KMS-11 (cell line): ENCODE results near the gene TSEN15.

ENCODE experiments used
- H2AFZ ChIP-seq: fragments of 200-600 bp; sonication (generic); 2 replicates; pipeline ENCODE4 v1.6.1; 2016; ENCODE audit warnings: antibody characterized with exemption, mixed run types, low read depth
- H3K27ac ChIP-seq: fragments of 200-600 bp; sonication (generic); 2 replicates; pipeline ENCODE4 v1.6.1; 2016; ENCODE audit warnings: mild to moderate bottlenecking, mixed run types
- H3K27me3 ChIP-seq: fragments of 200-600 bp; sonication (generic); 2 replicates; pipeline ENCODE4 v1.6.1; 2017; ENCODE audit warnings: mild to moderate bottlenecking, low read depth, mixed run types, moderate library complexity; ENCODE audit not compliant: insufficient read depth
- H3K36me3 ChIP-seq: fragments of 200-600 bp; sonication (generic); 2 replicates; pipeline ENCODE4 v1.6.1; 2017; ENCODE audit warnings: mild to moderate bottlenecking, mixed run types; ENCODE audit not compliant: insufficient read depth
- H3K4me1 ChIP-seq: fragments of 200-600 bp; sonication (generic); 2 replicates; pipeline ENCODE4 v1.6.1; 2016; ENCODE audit warnings: mild to moderate bottlenecking, low read depth, mixed run types; ENCODE audit not compliant: poor library complexity, severe bottlenecking
- H3K4me2 ChIP-seq: fragments of 200-600 bp; sonication (generic); 2 replicates; pipeline ENCODE4 v1.7.0; 2016; ENCODE audit warnings: mild to moderate bottlenecking, mixed run types
- H3K4me3 ChIP-seq: fragments of 200-600 bp; sonication (generic); IDR thresholded peaks from 2 replicates; pipeline ENCODE4 v1.6.1; 2017; ENCODE audit warnings: low read depth, low read length, mixed read lengths; ENCODE audit not compliant: insufficient read depth
- H3K79me2 ChIP-seq: fragments of 200-600 bp; sonication (generic); 2 replicates; pipeline ENCODE4 v1.6.1; 2016; ENCODE audit warnings: low read depth, mixed run types; ENCODE audit not compliant: insufficient read depth
- H3K9ac ChIP-seq: fragments of 200-600 bp; sonication (generic); 2 replicates; pipeline ENCODE4 v1.6.1; 2016; ENCODE audit warnings: mild to moderate bottlenecking, mixed run types
- H4K20me1 ChIP-seq: fragments of 200-600 bp; sonication (generic); 2 replicates; pipeline ENCODE4 v1.6.1; 2016; ENCODE audit warnings: mild to moderate bottlenecking, mixed run types; ENCODE audit not compliant: insufficient read depth
- TF ChIP-seq, protein P1 (sequence below): fragments of 200-600 bp; sonication (generic); conservative IDR thresholded peaks from 2 replicates; pipeline ENCODE4 v1.6.1; 2017; ENCODE audit warnings: low read depth, mild to moderate bottlenecking, antibody characterized with exemption, low read length, moderate library complexity, mixed read lengths

The TSEN15 gene

DNA sequence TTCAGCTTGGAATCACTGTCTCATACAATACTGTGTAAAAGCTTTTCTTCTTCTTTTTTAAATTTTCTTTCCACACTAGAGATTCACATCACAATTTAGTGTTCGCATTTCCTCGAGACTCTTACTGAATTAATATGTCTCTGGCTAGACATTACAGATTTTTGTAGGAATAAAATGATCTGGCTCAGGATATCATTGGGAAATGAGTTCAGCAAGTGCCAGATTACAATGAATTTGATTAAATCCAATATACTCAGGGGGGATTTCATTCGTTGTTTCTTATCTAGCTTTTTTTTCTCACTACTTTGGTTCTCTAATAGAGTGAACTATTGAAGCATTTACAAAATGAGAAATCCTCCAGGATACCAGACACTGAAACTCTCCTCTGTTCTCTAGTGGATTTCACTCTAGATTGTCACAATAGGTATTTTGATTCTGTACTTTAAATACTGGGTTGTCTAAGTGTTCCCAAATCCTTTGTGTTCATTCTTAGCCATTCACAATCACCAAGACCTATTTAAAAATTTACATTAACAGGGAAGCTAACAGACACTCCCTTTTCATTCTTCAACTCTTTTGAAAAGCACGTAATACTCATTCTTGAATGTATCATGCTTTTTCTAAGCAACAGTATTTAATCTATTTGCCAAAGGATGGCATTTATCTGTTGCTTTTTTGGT is 2.8 kb upstream of the TSEN15 start:
- Histone ChIP-seq H4K20me1 (no peaks in the 10 kb centered on the region), H3K36me3 (no peaks in the 10 kb centered on the region), H3K4me1 (peaks cover 30% of the 10 kb centered on the region), H3K4me2 (no peak overlapping the region), H3K27me3 (no peaks in the 10 kb centered on the region), H3K9ac (no peak overlapping the region), H3K4me3 (no peak overlapping the region), H2AFZ (no peak overlapping the region), H3K79me2 (peaks cover 19% of the 10 kb centered on the region), H3K27ac (no peak overlapping the region)
- TF ChIP-seq, protein P1, sequence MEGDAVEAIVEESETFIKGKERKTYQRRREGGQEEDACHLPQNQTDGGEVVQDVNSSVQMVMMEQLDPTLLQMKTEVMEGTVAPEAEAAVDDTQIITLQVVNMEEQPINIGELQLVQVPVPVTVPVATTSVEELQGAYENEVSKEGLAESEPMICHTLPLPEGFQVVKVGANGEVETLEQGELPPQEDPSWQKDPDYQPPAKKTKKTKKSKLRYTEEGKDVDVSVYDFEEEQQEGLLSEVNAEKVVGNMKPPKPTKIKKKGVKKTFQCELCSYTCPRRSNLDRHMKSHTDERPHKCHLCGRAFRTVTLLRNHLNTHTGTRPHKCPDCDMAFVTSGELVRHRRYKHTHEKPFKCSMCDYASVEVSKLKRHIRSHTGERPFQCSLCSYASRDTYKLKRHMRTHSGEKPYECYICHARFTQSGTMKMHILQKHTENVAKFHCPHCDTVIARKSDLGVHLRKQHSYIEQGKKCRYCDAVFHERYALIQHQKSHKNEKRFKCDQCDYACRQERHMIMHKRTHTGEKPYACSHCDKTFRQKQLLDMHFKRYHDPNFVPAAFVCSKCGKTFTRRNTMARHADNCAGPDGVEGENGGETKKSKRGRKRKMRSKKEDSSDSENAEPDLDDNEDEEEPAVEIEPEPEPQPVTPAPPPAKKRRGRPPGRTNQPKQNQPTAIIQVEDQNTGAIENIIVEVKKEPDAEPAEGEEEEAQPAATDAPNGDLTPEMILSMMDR, result no peak

DNA sequence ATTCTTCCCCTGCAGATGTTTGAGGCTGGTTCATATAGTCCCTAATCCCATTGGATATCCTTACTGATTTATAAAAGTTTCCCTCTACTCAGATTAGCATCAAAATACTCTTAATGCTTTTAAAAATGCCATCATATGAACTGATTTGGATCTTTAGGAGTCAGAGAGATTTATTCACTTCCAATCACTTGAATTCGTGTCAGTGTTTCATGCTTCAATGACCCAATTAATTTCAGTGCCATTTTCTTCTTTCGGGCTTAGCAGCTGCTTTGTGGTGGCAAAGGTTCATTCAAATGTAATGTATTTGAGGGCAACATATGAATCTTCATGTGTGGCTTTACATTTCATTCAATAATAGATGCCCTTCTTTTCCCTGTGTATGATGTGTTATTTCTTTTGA is 2.2 kb upstream of the TSEN15 start:
- no peak overlapping the region for H3K4me2 ChIP-seq
- no peaks in the 10 kb centered on the region for H4K20me1 ChIP-seq
- TF ChIP-seq, protein P1, result no peak
- H3K4me3 ChIP-seq, result no peak overlapping the region
- H3K9ac ChIP-seq, result no peak overlapping the region
- peaks cover 24% of the 10 kb centered on the region for H3K79me2 ChIP-seq
- peaks cover 36% of the 10 kb centered on the region for H3K4me1 ChIP-seq
- no peaks in the 10 kb centered on the region for H3K27me3 ChIP-seq
- H3K27ac ChIP-seq, result no peak overlapping the region
- H2AFZ ChIP-seq, result no peak overlapping the region
- H3K36me3 ChIP-seq, result no peaks in the 10 kb centered on the region

DNA sequence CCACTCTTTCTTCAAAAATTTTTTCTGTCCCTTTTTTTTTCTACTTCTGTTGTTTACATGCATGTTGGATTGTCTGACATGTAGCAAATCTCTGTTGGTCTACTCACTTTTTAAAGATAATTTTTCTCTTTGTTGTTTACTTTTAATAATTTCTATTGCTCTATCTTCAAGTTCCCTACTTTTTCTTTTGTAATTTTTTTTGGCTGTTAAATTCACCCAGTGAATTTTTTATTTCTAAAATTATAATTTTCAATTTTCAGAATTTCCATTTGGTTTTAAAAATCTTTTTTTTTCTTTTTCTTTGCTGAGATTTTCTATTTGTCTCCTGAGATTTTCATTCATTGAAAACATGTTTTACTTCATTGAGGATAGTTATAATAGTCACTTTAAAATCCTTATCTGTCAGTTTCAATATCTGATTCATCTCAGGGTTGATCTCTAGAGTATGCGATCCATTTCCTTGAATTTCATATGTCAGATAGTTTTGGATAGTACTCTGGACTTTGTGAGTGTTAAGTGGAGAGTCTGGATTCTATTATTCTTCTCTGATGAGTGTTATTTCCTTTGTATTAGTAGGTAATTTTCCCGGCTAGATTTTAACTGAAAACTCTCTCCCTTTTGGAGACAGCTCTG is 1.6 kb upstream of the TSEN15 start:
- no peaks in the 10 kb centered on the region; the same call in 1 of the 2 replicates for H3K36me3 ChIP-seq
- TF ChIP-seq, protein P1, result no peak
- H3K4me1 ChIP-seq, result peaks cover 38% of the 10 kb centered on the region
- H3K9ac ChIP-seq, result peak overlapping the region; percentile 84; the same call in 1 of the 2 replicates
- H2AFZ ChIP-seq, result peak overlapping the region; percentile 90; the same call in 1 of the 2 replicates
- no peaks in the 10 kb centered on the region for H4K20me1 ChIP-seq
- peak overlapping the region; percentile 90; the same call in 1 of the 2 replicates for H3K4me2 ChIP-seq
- no peak overlapping the region for H3K4me3 ChIP-seq
- peaks cover 31% of the 10 kb centered on the region for H3K79me2 ChIP-seq
- peak overlapping the region; percentile 92 for H3K27ac ChIP-seq
- H3K27me3 ChIP-seq, result no peaks in the 10 kb centered on the region

DNA sequence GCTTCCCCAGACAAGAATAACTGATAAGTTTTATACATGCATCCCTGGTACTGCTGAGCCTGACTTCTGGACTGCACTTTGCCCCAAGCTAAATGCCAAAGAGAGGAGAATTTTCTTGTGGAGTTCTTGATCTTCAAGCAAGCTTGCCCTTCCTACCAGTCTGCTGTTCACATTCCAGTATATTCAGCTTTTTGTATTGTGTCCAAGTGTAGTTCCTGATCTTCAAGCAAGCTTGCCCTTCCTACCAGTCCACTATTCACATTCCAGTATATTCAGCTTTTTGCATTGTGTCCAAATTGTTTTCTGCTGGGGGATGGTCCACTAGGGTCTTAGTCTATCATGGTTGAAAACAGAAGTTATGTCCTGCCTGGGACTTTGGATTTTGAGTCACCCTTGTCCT is 894 bp upstream of the TSEN15 start:
- peaks cover 37% of the 10 kb centered on the region for H3K79me2 ChIP-seq
- H4K20me1 ChIP-seq, result no peaks in the 10 kb centered on the region
- no peaks in the 10 kb centered on the region for H3K27me3 ChIP-seq
- no peaks in the 10 kb centered on the region; the same call in 1 of the 2 replicates for H3K36me3 ChIP-seq
- peak overlapping the region; percentile 90 for H3K4me2 ChIP-seq
- H3K9ac ChIP-seq, result peak overlapping the region; percentile 84; the same call in 1 of the 2 replicates
- H3K27ac ChIP-seq, result peak overlapping the region; percentile 92
- no peak overlapping the region for H3K4me3 ChIP-seq
- peak overlapping the region; percentile 90 for H2AFZ ChIP-seq
- H3K4me1 ChIP-seq, result peaks cover 38% of the 10 kb centered on the region
- TF ChIP-seq, protein P1, result no peak
